ENCODE measurements around the gene CDC16.

DNA sequence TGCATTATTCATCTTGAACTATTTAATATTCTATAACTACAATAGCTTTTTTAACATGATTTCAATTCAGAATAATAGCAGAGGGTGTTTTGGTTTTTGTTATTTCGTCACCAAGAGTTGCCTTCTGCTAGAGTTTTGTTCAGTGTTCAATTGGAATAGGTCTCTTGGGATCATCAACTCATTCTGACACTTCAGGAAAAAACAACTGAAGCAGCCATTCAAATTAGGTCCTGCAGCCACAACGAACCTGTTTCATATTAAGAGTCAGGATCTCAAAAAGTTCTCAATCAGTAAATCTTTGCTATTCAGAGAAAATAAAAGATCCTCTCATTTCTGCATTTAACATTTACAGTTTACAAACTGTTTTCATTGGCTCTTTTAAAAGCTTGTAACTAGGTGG is 77.2 kb downstream of the CDC16 start:
- TF ChIP-seq, protein P1, sequence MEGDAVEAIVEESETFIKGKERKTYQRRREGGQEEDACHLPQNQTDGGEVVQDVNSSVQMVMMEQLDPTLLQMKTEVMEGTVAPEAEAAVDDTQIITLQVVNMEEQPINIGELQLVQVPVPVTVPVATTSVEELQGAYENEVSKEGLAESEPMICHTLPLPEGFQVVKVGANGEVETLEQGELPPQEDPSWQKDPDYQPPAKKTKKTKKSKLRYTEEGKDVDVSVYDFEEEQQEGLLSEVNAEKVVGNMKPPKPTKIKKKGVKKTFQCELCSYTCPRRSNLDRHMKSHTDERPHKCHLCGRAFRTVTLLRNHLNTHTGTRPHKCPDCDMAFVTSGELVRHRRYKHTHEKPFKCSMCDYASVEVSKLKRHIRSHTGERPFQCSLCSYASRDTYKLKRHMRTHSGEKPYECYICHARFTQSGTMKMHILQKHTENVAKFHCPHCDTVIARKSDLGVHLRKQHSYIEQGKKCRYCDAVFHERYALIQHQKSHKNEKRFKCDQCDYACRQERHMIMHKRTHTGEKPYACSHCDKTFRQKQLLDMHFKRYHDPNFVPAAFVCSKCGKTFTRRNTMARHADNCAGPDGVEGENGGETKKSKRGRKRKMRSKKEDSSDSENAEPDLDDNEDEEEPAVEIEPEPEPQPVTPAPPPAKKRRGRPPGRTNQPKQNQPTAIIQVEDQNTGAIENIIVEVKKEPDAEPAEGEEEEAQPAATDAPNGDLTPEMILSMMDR (IDR thresholded peaks at IDR 0.05; ENCODE audit: insufficient read depth, low read length) = no peak
- no peak for TF ChIP-seq POLR2AphosphoS5 (IDR thresholded peaks at IDR 0.05; ENCODE audit: low read depth)

All from HL-60 (cell line).